H1 (cell line): ENCODE data around the gene ZNF23. TPM values are rescaled to one million over a fixed set of nuclear protein-coding genes. Genes with fewer than 3 reads are reported as not detected.

Experiments used
- CTCF ChIA-PET: fragments of 300-600 bp; sonication (Branson Sonifier 250); formaldehyde crosslinking; loops from one replicate; lab custom pipeline; 2021; ENCODE audit not compliant: partially characterized antibody; lab: Charles Lee
- POLR2A ChIA-PET: fragments of 300-600 bp; sonication (Branson Sonifier 250); formaldehyde crosslinking; loops from one replicate; lab custom pipeline; 2021; ENCODE audit warnings: inconsistent platforms; ENCODE audit not compliant: partially characterized antibody; lab: Charles Lee
- DNase-seq, 2 experiments: peaks; one replicate each; pipeline versions ENCODE4 v3.0.0 to v3.0.0-alpha.2; 2010 to 2022; ENCODE audit warnings: low spot score in 2 of 2, low read depth in 1 of 2, mixed read lengths in 1 of 2
- FAIRE-seq: peaks from 2 replicates; lab custom pipeline; 2011; peaks lifted over from hg19 to GRCh38; lab: Jason Lieb, UNC
- H2AFZ ChIP-seq: 2 replicates; pipeline ENCODE4 v1.8.1; 2012; ENCODE audit warnings: low read length, inconsistent platforms
- H2AK5ac ChIP-seq: 2 replicates; pipeline ENCODE4 v1.6.1; 2013; ENCODE audit warnings: low read depth, low read length
- H2BK120ac ChIP-seq: replicated peaks from 2 replicates; pipeline ENCODE3; 2013; ENCODE audit warnings: low read depth, low read length, inconsistent platforms
- H2BK12ac ChIP-seq: 2 replicates; pipeline ENCODE4 v1.6.1; 2013; ENCODE audit warnings: low read depth, low read length
- H2BK15ac ChIP-seq: 2 replicates; pipeline ENCODE4 v1.6.1; 2013; ENCODE audit warnings: low read length
- H2BK20ac ChIP-seq: 2 replicates; pipeline ENCODE4 v1.6.1; 2013; ENCODE audit warnings: low read length
- H2BK5ac ChIP-seq: 2 replicates; pipeline ENCODE4 v1.6.1; 2013; ENCODE audit warnings: low read depth, low read length
- H3K14ac ChIP-seq: 2 replicates; pipeline ENCODE4 v1.6.1; 2013; ENCODE audit warnings: inconsistent platforms; ENCODE audit not compliant: insufficient read length
- H3K18ac ChIP-seq: 2 replicates; pipeline ENCODE4 v1.6.1; 2013; ENCODE audit warnings: low read length; ENCODE audit errors: extremely low read depth
- H3K23ac ChIP-seq: 2 replicates; pipeline ENCODE4 v1.6.1; 2013; ENCODE audit warnings: inconsistent platforms; ENCODE audit not compliant: insufficient read length
- H3K23me2 ChIP-seq: 2 replicates; pipeline ENCODE4 v1.6.1; 2013; ENCODE audit warnings: low read depth, low read length
- H3K27ac ChIP-seq: 2 replicates; pipeline ENCODE4 v1.6.1; 2011; ENCODE audit warnings: low read depth, low read length, inconsistent platforms
- H3K27me3 ChIP-seq, 4 experiments: replicated peaks in 1 of 4; 1 replicate in 1 of 4; 2 replicates in 3 of 4; pipeline versions ENCODE4 v1.6.1 to v1.8.1; 2011 to 2013; ENCODE audit warnings: low read length in 3 of 4, mild to moderate bottlenecking in 3 of 4, inconsistent platforms in 2 of 4, mixed read lengths in 2 of 4, moderate library complexity in 1 of 4; ENCODE audit not compliant: control insufficient read depth in 3 of 4, insufficient read depth in 3 of 4; ENCODE audit errors: extremely low read depth in 1 of 4
- H3K36me3 ChIP-seq, 4 experiments: 2 replicates each; pipeline versions ENCODE4 v1.6.1 to v1.8.1; 2011 to 2013; ENCODE audit warnings: mild to moderate bottlenecking in 4 of 4, low read length in 3 of 4, moderate library complexity in 2 of 4, control low read depth in 1 of 4, inconsistent platforms in 1 of 4; ENCODE audit not compliant: insufficient read depth in 4 of 4, control insufficient read depth in 2 of 4
- H3K4ac ChIP-seq: replicated peaks from 2 replicates; pipeline ENCODE3; 2013; ENCODE audit warnings: low read length, low read depth, mixed read lengths, inconsistent platforms; ENCODE audit not compliant: insufficient read length
- H3K4me1 ChIP-seq, 4 experiments: replicated peaks in 1 of 4; 1 replicate in 1 of 4; 2 replicates in 3 of 4; pipeline versions ENCODE4 v1.6.1 to v1.8.1; 2011 to 2013; ENCODE audit warnings: low read length in 3 of 4, inconsistent platforms in 2 of 4, mixed read lengths in 1 of 4; ENCODE audit not compliant: insufficient read depth in 4 of 4, control insufficient read depth in 3 of 4
- H3K4me2 ChIP-seq, 2 experiments: 2 replicates each; pipeline versions ENCODE4 v1.6.1 to v1.8.1; 2011 to 2013; ENCODE audit warnings: low read depth in 2 of 2, low read length in 2 of 2, control low read depth in 1 of 2, inconsistent platforms in 1 of 2, mild to moderate bottlenecking in 1 of 2; ENCODE audit not compliant: insufficient read depth in 1 of 2
- H3K4me3 ChIP-seq, 4 experiments: fragments of 200-600, 300-600 bp in 1 of 4; sonication (generic), shearing (Covaris generic), sonication (Bioruptor Twin) in 1 of 4; 2 replicates each; pipeline versions ENCODE4 v1.5.1 to v1.8.1; 2011 to 2016; ENCODE audit warnings: low read length in 4 of 4, low read depth in 3 of 4, control low read depth in 2 of 4, inconsistent platforms in 2 of 4, mild to moderate bottlenecking in 2 of 4, mixed read lengths in 1 of 4, moderate library complexity in 1 of 4; ENCODE audit not compliant: insufficient read depth in 2 of 4; ENCODE audit errors: extremely low read depth in 1 of 4
- H3K56ac ChIP-seq: replicated peaks from 2 replicates; pipeline ENCODE3; 2013; ENCODE audit warnings: low read depth, mild to moderate bottlenecking, mixed read lengths, low read length, inconsistent platforms; ENCODE audit not compliant: insufficient read length
- H3K79me1 ChIP-seq: 2 replicates; pipeline ENCODE4 v1.6.1; 2013; ENCODE audit warnings: low read depth, low read length, control low read depth
- H3K79me2 ChIP-seq, 2 experiments: 2 replicates each; pipeline versions ENCODE4 v1.6.1 to v1.8.1; 2012 to 2013; ENCODE audit warnings: low read length in 2 of 2, mild to moderate bottlenecking in 2 of 2, inconsistent platforms in 1 of 2; ENCODE audit not compliant: insufficient read depth in 2 of 2, control insufficient read depth in 1 of 2
- H3K9ac ChIP-seq, 4 experiments: replicated peaks in 1 of 4; 1 replicate in 1 of 4; 2 replicates in 3 of 4; pipeline versions ENCODE4 v1.6.1 to v1.8.1; 2011 to 2013; ENCODE audit warnings: low read depth in 3 of 4, low read length in 3 of 4, control low read depth in 2 of 4, mild to moderate bottlenecking in 2 of 4, moderate library complexity in 2 of 4, inconsistent platforms in 1 of 4; ENCODE audit errors: extremely low read depth in 1 of 4
- H3K9me3 ChIP-seq, 2 experiments: 2 replicates each; pipeline versions ENCODE4 v1.6.1 to v1.8.1; 2012 to 2013; ENCODE audit warnings: mild to moderate bottlenecking in 2 of 2, moderate library complexity in 2 of 2, control low read depth in 1 of 2, inconsistent platforms in 1 of 2, low read depth in 1 of 2, low read length in 1 of 2, mixed read lengths in 1 of 2; ENCODE audit not compliant: insufficient read depth in 2 of 2
- H4K20me1 ChIP-seq, 2 experiments: replicated peaks in 1 of 2; 2 replicates each; pipeline versions ENCODE3 to v1.8.1; 2011 to 2013; ENCODE audit warnings: inconsistent platforms in 2 of 2, low read length in 2 of 2, mild to moderate bottlenecking in 1 of 2; ENCODE audit not compliant: insufficient read depth in 2 of 2, control insufficient read depth in 1 of 2
- H4K5ac ChIP-seq: 2 replicates; pipeline ENCODE4 v1.6.1; 2013; ENCODE audit warnings: low read length, low read depth, mixed read lengths, inconsistent platforms; ENCODE audit not compliant: insufficient read length
- H4K8ac ChIP-seq: 2 replicates; pipeline ENCODE4 v1.8.0; 2013; ENCODE audit warnings: mild to moderate bottlenecking, moderate library complexity, low read length, inconsistent platforms; ENCODE audit not compliant: insufficient read depth; ENCODE audit errors: extremely low read depth
- H4K91ac ChIP-seq: replicated peaks from 2 replicates; pipeline ENCODE3; 2013; ENCODE audit warnings: low read length, mixed read lengths, inconsistent platforms; ENCODE audit not compliant: insufficient read length
- BRCA1 ChIP-seq: IDR thresholded peaks from 2 replicates; pipeline ENCODE4 v1.6.1; 2012; ENCODE audit warnings: low read depth, low read length, improper control_type of control experiment
- CBX5 ChIP-seq: fragments of 300-800, 300-1000 bp; sonication (generic); IDR thresholded peaks from 2 replicates; pipeline ENCODE4 v1.7.1; 2016; ENCODE audit warnings: antibody characterized with exemption, low read length, low read depth
- CHD1 ChIP-seq: IDR thresholded peaks from 2 replicates; pipeline ENCODE4 v1.6.1; 2012; ENCODE audit warnings: low read depth, low read length, improper control_type of control experiment
- EGR1 ChIP-seq: IDR thresholded peaks from 2 replicates; pipeline ENCODE4 v1.6.1; 2011; ENCODE audit warnings: low read depth, low read length, borderline replicate concordance
- JUND ChIP-seq: IDR thresholded peaks from 2 replicates; pipeline ENCODE4 v1.6.1; 2011; ENCODE audit warnings: mild to moderate bottlenecking, improper control_type of control experiment, low read length
- SAP30 ChIP-seq: fragments of 300-600 bp; sonication (generic); IDR thresholded peaks from 2 replicates; pipeline ENCODE4 v1.7.1; 2012; ENCODE audit warnings: low read length, moderate library complexity, mild to moderate bottlenecking, inconsistent platforms; ENCODE audit not compliant: insufficient read depth, insufficient replicate concordance
- SIX5 ChIP-seq: IDR thresholded peaks from 2 replicates; pipeline ENCODE4 v1.6.1; 2011; ENCODE audit warnings: mild to moderate bottlenecking, low read depth, low read length
- SRF ChIP-seq: IDR thresholded peaks from 2 replicates; pipeline ENCODE4 v1.6.1; 2011; ENCODE audit warnings: mild to moderate bottlenecking, low read depth, low read length, moderate library complexity
- WGBS, 2 experiments: shearing (Covaris generic) in 1 of 2; methylation state at CpG; one replicate each; pipeline versions ENCODE4 v1.1.6 to v1.1.7; 2013 to 2015; ENCODE audit warnings: low lambda C conversion rate in 2 of 2, mixed read lengths in 2 of 2, inconsistent platforms in 1 of 2, low coverage in 1 of 2, missing lambda C conversion rate in 1 of 2; ENCODE audit not compliant: insufficient replicate concordance in 2 of 2, insufficient coverage in 1 of 2, insufficient read length in 1 of 2; ENCODE audit errors: extremely low coverage in 1 of 2, missing lambda C conversion rate in 1 of 2; 5-methylcytosine and 5-hydroxymethylcytosine counted together
- long read RNA-seq, 2 experiments: library from RNA in 1 of 2; library from capped mRNA in 1 of 2; stranded (forward); transcript quantifications; one replicate each; pipeline ENCODE4 v2.0.0, GENCODE V29; 2021; ENCODE audit warnings: inconsistent platforms in 1 of 2
- polyA minus RNA-seq, 3 experiments: library from RNA; depleted of rRNA, polyadenylated mRNA; stranded (reverse); fragments of >200 nt; gene quantifications; 1 replicate in 2 of 3; 2 replicates in 1 of 3; pipeline ENCODE4 v1.2.3, GENCODE V29; 2011
- polyA plus RNA-seq, 7 experiments: library from polyadenylated mRNA; depleted of rRNA in 3 of 7; stranded (reverse) in 5 of 7; unstranded in 2 of 7; fragments of >200 nt in 5 of 7; fragments of 200-250 nt in 2 of 7; gene quantifications; 1 replicate in 5 of 7; 2 replicates in 1 of 7; 4 replicates in 1 of 7; pipeline versions ENCODE4 v1.2.1 to v1.2.3, GENCODE V29; 2011 to 2013; ENCODE audit warnings: missing spikeins in 2 of 7, mixed read lengths in 2 of 7
- total RNA-seq: library from RNA; stranded (reverse); fragmentation: NEBNext Ultra II Directional; extraction: Animal tissue kit (Norgen Biotek cat#: 25700); gene quantifications from 2 replicates; pipeline ENCODE4 v1.2.1, GENCODE V29; 2021

ZNF23 gene
- total RNA-seq (10.2 and 12.7 TPM in 2 replicates), polyA plus RNA-seq (2011; rRNA removed) (2.4 and 3.3 TPM in 2 replicates), polyA minus RNA-seq (2011; rRNA and poly(A)+ RNA removed) (8.3 and 11.6 TPM in 2 replicates)
- 5.6 TPM for polyA plus RNA-seq (2011; cell fraction: cytosol; rRNA removed)
- polyA plus RNA-seq (2011; cell fraction: nucleus; rRNA removed), result 9.6 TPM
- polyA plus RNA-seq (2012, experiment 1 of 2), result 8.1 to 11.0 TPM (median 9.8 TPM) in 4 replicates
- polyA plus RNA-seq (2012, experiment 2 of 2), result 0.64 TPM
- 7.0 TPM for polyA plus RNA-seq (2013, experiment 1 of 2)
- 6.4 TPM for polyA plus RNA-seq (2013, experiment 2 of 2)
- 3.3 TPM for polyA minus RNA-seq (2011; cell fraction: cytosol; rRNA and poly(A)+ RNA removed)
- polyA minus RNA-seq (2011; cell fraction: nucleus; rRNA and poly(A)+ RNA removed), result 14.8 TPM
- long read RNA-seq, experiment 1, full-length matches to known transcripts, result 2 of 5 reads
- long read RNA-seq, experiment 1, partial matches to known transcripts, result 2 of 5 reads
- long read RNA-seq, experiment 1, other reads (novel, unspliced or antisense), result 1 of 5 reads
- long read RNA-seq, experiment 2, full-length matches to known transcripts, result 3 of 7 reads
- long read RNA-seq, experiment 2, partial matches to known transcripts, result 1 of 7 reads
- long read RNA-seq, experiment 2, other reads (novel, unspliced or antisense), result 3 of 7 reads

- no peak within 1 kb of the TSS for H2AK5ac ChIP-seq
- peak within 1 kb of the TSS; percentile 99 for H4K8ac ChIP-seq
- peak within 1 kb of the TSS; percentile 82; the same call in 1 of the 2 replicates for H2BK5ac ChIP-seq
- no peaks in the 10 kb centered on the region; the same call in 1 of the 2 replicates for H3K79me1 ChIP-seq
- FAIRE-seq, result no peak
- CTCF ChIA-PET, result interaction anchor here (0.7 to 2.5 kb wide), 9 partner anchors 10 to 149 kb away, joined by 3 to 13 read pairs (median 5); no protein-coding TSS in a partner anchor
- no peaks in the 10 kb centered on the region for H3K27me3 ChIP-seq
- peaks cover 0 to 2% (median 0%) of the 10 kb centered on the region in 4 experiments; a peak in 1 of 7 replicates for H3K4me1 ChIP-seq
- peak within 1 kb of the TSS; percentile 75 to 95 (median 92) for H3K9ac ChIP-seq
- peak within 1 kb of the TSS; percentile 90 for H3K27ac ChIP-seq
- H3K23me2 ChIP-seq, result peaks cover 7% of the 10 kb centered on the region
- H2BK20ac ChIP-seq, result no peak within 1 kb of the TSS
- no peak within 1 kb of the TSS for H3K14ac ChIP-seq
- H2AFZ ChIP-seq, result peak within 1 kb of the TSS; percentile 98
- peak within 1 kb of the TSS; percentile 82 to 100 (median 98) for H3K4me3 ChIP-seq
- peak in 1 of 2 experiments; percentile 92 for DNase-seq
- H2BK15ac ChIP-seq, result no peak within 1 kb of the TSS
- H3K4me2 ChIP-seq, result peak within 1 kb of the TSS; percentile 63 to 98
- peaks cover 0 to 22% of the 10 kb centered on the region in 2 experiments; a peak in 3 of 4 replicates for H3K79me2 ChIP-seq
- POLR2A ChIA-PET, result interaction anchor here (0.7 to 3.7 kb wide), 12 partner anchors 8 to 149 kb away, joined by 3 to 54 read pairs (median 3); partner anchors contain the start of gene CHST4
- H3K4ac ChIP-seq, result peak within 1 kb of the TSS; percentile 84
- H3K23ac ChIP-seq, result no peak within 1 kb of the TSS
- WGBS, 2 experiments, result 2% methylated on average over 48 of the region's 52 CpGs; no CpG with 5 or more reads in 1 of the 2 experiments
- no peak within 1 kb of the TSS for H2BK120ac ChIP-seq
- H3K9me3 ChIP-seq, result no peaks in the 10 kb centered on the region
- H2BK12ac ChIP-seq, result no peak within 1 kb of the TSS
- peak within 1 kb of the TSS; percentile 88 for H4K91ac ChIP-seq
- no peak within 1 kb of the TSS; the same call in 1 of the 2 replicates for H3K18ac ChIP-seq
- peaks cover 0 to 5% of the 10 kb centered on the region in 2 experiments for H4K20me1 ChIP-seq
- H3K56ac ChIP-seq, result peak within 1 kb of the TSS; percentile 91
- no peaks in the 10 kb centered on the region for H3K36me3 ChIP-seq
- peak within 1 kb of the TSS; percentile 96 for H4K5ac ChIP-seq
- TF ChIP-seq BRCA1 (no peak), JUND (peak; percentile 50; the same call in 1 of the 2 replicates), CBX5 (no peak), CHD1 (no peak), SIX5 (no peak), EGR1 (peak; percentile 74; the same call in 1 of the 2 replicates), SRF (no peak), SAP30 (peak; percentile 82)
Measured at GRCh38 chr16:71461686-71462648, at the start of gene ZNF23. ZNF23 (minus strand) TSS chr16:71462247; CDS start chr16:71456796, 5,451 bp downstream.
